Ecto neural progenitor cell (in vitro differentiated cells): ENCODE measurements around the gene CD207.
"Not testable (repeated sequence)": the region's sequence is repeated elsewhere in the genome, so short reads cannot be mapped to it uniquely, and the experiment has no call there.

Source experiments
- DNase-seq: peaks from one replicate; pipeline ENCODE4 v3.0.0-alpha.2; 2018; ENCODE audit warnings: low spot score

Gene CD207

DNA sequence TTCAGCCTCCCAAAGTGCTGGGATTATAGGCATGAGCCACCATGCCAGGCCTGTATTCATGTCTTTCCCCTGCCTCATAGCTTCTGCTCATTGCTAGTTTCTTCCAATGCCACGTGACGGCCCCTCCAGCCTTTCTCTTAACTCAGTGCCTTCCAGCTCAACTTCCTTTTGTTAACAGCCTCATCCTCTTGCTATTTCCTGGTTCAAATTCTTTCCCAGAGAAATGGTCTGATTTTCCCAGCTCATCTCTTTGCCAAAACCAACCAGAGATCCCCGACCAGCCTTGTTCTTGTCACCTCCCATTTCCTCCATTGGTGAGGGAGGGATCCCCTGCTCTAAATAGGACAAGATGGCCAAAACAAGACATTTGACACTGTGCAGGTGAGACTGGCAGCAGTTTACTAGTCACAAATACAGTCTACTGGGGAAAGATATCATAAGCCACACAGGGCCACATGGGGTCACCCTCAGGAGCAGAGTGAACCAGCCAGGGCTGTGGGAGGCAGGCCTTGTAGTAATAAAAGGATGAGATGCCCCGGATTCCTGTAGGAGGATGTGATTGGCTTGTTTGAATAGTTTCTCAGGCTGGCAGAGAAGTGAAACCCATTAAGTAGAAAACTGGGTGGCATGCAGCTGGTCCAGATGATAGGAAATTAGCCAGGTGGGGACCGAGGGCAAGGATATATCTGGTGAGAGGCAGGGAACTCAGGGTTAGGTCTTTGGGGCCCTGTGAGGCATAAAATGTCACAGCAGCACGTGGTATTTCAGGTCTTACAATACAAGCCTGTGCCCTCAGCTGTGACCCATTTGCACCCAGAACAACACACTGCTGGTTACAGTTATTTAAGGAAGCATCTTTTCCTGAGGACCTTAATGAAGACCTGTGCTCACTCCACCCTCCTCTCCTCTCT lies 6.4 kb downstream of the CD207 start:
- no peak for DNase-seq

DNA sequence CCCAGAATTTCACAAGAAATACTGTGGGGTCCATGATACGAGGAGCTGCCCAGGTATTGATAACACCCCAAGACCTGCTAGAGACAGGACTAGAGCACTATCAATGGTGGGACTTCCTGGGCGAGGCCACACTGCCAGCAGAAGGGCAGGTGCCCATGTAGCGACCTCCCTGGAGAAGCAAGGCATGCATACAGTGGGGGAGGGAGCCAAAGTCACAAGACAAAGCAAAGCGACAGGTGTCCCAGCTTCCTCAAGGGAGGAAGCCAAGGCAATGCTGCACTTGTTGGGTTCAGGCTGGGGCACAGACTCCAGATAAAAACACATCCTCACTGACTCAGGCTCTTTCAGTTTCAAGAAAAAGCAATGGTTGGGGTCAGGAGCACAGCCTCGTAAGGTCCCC lies 7.5 kb downstream of the CD207 start:
- no peak for DNase-seq

DNA sequence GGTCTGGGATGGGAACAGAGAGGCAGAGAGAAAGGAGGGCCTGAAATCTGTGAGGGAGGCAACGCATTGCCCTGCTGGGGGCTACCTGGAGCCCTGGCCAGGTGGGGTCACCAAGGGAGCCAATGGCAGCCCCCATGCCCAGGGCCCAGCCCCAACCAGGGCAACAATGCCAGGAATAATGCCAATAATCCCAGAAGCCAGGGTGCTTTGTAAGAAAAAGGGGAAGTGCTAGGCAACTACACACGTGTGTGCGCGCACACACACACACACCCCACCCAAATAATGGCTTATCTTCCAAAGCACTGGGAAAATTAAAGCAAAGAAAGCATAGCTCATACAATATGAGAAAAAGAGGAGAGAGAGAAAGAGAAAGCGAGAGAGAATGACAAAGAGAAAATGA lies 8.2 kb downstream of the CD207 start:
- DNase-seq: no peak

DNA sequence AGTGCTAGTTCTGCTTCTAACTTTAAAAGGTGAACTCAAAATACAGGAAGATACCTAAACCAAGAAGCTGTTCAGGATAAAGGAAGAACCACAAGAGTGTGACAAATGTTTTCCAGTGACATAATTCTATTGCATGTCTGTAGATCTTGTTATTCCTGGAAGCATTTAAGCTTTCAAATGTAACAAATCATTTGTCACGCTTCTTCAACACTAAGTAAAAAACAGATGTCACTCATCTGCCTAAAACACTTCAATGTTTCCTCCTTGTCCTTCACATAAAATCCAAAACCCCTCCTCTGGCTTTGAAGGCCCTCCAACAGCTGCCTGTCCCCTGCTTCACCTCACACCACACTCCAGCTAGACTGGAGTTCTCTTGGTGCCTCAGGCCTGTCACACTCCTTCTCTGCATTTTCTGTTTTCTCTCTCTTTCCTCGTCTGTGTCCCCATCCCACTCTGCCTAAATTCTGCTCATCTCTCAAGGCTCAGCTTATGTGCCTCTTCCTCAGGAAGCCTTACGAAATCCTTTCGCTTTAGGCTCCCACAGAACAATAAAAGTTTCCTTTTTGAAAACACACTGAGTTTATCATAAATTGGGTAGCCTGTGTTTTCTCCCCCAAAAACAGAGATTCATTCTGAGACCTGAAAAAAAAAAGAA lies 8.8 kb downstream of the CD207 start:
- DNase-seq: no peak

DNA sequence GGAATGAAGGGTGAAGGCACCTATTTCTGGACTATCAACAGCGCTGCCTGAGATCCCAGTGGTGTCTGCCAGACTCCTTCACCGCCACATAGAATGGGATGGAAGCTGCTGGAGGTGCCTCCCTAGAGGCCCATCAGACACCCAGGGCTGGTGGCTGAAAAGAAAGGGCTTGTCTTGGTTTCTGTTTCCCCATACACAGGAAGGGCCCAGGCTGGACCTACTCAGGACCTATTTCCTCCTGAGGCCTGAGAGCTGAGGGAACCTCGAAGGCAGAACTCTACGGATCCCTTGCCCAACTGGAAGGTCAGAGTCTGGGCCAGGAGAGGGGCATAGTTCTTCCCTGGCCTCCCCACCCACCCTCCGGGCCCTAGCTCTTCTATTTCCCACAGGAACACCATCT lies 12.4 kb downstream of the CD207 start:
- no peak for DNase-seq

DNA sequence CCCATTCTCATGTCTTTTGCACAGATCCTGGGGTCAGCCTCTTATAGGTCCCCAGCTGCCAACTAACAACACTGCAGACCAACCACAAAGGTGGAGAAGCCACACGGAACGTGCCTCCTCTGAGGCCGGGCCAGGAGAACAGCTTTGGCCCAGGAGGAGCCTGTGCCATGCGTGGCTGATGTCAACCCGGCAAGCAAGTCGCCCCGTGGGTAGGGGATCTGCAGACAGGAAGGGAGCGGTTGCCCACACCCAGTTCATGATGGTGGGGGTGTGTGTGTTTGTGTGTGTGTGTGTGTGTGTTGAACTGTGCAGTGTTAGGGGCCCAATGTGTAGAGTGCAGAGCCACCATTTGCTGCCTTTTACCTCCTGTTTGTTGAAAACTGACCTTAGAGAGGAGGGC lies 12.8 kb downstream of the CD207 start:
- DNase-seq: no peak

DNA sequence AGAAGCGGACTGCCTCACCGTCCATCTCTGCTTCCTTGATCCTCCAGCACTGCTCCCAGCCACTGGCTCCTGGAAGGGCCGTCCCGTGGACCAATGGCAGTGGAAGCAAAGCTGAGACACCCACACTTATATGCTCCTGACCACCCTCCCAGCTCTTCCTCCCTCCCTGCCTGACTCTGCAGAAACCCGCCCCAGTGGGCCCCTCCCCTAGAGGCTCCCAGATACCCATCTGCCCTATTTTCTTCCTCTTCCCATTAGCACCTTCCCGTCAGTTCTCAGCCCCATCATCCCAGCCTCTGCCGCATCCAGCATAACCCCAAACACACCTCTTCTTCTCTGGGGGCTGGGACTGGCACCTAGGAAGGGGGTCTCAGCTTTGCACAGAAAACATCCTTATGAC lies 15.1 kb downstream of the CD207 start, which contains the start of gene CLEC4F:
TSS of gene CLEC4F (minus strand) at position 101 of the 400 bp plus-strand sequence. CDS start at position 25, 76 bp downstream.
- DNase-seq: no peak

DNA sequence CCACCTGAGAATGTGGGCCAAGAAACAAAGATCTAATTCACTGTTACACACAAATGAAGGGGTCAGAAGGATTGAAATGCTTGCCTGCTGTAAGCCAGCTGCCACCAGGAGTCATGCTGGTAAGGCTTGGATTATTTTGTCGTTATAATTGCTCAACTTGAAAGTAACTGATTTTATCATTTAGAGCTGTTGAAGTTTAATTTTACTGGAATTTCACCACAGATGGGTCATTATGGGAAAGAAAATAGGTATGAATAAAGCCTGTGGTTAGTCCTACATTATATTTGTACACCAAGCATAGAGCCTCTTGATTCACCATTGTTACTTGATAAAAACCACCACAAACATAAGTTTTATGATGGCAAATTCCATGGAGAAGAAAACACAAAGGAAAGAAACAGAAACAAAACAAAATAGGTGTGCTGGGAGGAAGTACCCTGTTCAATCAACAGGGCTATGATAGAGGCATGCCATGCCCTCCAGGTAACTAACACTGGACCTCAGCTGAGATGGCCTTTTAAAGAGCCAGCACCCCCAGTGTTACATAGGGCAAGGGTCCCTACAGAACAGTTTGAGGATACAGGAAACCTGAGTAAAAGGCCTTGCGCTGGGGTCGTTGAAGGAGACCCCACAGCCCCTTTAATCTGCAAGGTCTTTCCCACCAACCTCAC lies 18.2 kb downstream of the CD207 start:
- no peak for DNase-seq

DNA sequence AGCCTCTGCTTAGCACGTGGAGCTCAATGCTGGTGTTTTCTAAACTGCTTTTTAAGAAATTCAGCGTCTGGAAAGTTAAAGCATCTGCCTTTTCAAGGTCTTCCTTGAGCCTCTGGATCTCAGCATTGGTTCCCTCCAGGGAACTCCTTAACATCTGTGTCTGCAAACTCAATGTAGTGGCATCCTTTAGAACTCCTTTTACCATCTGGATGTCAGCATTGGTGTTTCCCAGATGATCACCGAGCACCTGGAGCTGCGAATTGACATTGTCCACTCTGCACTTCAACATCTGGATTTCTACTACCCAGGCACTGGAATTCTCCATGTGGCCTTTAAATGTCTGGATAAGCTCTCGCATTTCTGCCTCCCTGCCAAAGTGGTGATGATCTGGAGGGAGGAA lies 18.9 kb downstream of the CD207 start:
- no peak for DNase-seq

DNA sequence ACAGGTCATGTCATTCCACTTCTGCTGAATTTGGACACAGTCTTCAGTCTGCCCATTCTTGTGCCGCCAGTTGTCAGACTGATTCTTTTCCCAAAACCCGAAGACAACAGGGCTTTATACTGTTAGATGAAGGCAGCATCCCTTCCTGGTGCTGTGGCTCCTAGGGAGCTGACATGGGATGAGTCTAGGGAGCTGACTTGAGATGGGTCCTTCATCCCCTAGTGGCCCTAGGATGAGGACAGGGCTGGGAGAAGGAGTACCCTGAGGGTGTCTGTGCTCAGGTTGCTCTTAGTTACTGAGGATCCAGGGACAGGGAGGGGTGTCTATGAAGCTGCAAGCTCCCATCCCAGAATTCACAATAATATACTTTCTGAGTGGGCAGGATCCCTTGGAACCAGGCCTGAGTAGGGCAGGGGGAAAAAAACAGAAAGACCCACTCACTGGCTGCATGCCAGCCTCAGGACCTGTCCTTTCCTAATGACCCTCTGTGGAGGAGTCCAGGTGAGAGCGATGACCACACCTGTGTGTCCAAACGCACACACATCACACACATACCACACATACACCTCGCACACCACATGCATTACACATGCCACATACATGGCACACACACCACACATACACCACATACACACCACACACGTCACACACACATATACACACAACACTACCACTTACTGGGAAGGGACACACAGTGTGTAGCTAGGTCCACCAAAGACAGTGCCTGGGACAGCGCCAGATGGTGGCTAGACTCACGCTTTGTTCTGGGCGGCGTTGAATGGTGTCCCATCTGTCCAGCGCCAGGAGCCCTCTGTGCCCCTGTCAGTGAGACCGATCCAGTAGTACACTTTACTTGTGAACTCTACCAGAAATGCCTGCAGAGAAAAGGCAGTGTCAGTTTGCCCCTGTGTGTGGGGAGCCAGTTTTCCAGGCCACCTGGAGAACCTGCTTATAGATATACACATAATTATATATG lies 26.3 kb downstream of the CD207 start:
- no peak for DNase-seq

DNA sequence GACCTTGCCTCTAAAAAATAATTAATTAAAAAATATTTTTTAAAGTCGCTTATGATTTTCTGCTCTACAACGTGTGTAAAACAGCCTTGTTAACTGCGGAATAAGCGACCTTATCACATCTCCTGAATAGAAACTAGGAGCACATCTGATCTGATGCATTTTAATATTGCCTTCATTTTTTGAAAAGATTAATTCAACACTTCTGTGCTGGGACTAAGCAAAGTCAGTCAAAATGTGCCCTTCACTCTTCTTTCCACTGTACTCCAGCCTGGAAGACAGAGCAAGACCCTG lies 27.8 kb downstream of the CD207 start:
- no peak for DNase-seq

DNA sequence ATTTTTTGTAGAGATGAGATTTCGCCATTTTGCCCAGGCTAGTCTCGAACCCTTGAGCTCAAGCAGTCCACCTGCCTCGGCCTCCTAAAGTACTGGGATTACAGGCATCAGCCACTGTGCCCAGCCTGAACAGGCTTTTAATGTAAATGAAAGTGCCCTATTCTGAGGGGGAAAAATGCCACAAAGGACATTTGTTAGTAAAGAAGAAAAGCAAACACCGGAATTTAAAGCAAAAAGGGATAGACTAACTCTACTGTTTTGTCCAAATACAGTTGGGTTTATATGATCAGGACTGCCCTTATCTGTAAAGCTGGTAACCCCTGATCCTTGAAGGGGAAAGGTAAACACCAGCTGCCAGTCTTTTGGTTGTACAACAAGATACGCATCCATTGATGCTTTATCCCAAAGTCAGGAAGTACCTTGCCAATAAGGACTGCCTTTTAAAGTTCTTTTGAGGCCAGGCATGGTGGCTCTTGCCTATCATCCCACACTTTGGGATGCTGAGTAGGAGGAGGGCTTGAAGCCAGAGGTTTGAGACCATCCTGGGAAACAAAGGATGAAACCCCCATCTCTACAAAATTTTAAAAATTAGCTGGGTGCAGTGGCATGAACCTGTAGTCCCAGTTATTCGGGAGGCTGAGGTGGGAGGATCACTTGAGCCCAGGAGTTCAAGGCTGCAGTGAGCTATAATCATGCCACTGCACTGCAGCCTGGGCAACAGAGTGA lies 28.4 kb downstream of the CD207 start:
- DNase-seq: no peak

DNA sequence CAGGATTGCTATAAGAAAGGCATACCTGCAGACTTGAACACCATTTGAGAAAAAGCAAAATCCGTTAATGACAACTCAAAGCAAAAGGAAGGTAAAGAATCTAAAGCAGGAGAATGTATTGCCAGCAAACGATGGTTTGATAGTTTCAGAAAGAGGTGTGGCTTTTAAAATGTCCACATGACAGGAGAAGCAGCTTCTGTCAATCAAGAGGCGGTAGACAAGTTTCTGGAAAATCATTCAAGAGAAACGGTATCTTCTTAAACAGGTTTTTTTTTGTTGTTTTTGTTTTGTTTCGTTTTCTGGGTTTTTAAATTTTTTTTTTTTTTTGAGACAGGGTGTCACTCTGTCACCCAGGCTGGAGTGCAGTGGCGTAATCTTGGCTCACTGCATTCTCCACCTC lies 29.0 kb downstream of the CD207 start:
- DNase-seq: no peak

DNA sequence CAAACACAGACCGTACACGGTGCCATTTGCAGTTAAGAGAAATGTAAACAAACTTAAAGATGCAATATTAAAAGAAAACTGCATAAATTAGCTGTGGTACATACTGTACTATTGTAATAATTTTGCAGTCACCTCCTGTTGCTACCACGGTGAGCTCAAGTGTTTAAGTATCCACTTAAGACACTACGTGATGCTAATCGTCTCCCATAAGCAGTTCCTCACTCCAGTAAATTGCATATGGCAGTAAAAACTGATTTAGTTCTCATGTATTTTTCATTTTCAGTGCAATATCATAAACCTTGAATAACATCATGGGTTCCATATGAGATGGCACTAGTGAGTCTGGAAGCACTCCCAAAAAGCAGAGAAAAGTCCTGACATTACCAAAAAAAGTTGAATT lies 29.6 kb downstream of the CD207 start:
- DNase-seq: no peak

DNA sequence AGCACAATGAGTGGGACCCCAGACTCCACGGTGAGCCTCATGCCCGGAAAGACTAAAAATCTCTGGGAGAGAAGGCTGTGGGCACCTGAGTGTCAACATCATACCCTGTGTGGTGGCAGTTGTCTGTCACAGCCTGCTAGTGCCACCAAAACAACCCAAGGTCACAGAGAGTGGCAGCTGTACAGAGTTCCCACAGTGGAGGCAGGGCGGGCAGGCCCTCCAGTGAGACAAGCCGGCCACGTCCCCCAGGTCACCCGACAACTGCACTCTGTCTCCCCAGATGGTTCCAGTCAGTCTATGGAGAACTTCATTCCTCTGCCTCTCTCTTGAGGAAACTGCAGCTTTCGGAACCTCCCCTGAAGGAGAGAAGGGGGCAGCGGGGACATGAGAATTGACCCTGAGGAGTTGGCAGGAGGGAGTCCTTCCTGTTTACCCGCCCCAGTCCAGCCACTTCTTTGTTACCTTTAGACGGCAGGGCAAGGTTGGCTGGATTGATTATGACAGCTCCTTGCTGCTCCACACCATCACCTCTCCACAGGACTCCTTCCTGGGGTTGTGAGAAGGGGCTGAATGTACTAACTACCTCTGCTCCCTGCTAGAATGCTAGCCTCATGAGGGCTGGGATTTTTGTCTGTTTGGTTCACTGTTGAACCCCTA lies 33.9 kb downstream of the CD207 start:
- no peak for DNase-seq

DNA sequence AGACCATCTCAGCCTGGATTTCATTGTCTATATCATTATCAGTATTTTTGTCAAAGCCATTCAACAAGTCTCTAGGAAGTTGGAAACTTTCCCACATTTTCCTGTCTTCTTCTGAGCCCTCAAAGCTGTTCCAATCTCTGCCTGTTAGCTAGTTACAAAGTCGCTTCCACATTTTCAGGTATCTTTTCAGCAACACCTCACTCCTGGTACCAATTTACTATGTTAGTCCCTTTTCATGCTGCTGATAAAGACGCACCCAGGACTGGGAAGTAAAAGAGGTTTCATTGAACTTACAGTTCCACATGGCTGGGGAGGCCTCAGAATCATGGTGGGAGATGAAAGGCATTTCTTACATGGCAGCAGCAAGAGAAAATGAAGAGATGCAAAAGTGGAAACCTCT lies 35.9 kb downstream of the CD207 start:
- DNase-seq: no peak

DNA sequence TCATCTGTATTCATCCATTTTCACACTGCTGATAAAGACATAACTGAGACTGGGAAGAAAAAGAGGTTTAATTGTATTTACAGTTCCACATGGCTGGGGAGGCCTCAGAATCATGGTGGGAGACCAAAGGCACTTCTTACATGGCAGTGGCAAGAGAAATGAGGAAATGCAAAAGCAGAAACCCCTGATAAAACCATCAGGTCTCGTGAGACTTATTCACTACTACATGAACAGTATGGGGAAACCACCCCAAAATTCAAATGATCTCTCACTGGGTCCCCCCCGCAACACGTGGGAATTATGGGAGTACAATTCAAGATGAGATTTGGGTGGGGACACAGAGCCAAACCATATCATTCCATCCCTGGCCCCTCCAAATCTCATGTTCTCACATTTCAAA lies 37.6 kb downstream of the CD207 start:
- DNase-seq: not testable (repeated sequence)

DNA sequence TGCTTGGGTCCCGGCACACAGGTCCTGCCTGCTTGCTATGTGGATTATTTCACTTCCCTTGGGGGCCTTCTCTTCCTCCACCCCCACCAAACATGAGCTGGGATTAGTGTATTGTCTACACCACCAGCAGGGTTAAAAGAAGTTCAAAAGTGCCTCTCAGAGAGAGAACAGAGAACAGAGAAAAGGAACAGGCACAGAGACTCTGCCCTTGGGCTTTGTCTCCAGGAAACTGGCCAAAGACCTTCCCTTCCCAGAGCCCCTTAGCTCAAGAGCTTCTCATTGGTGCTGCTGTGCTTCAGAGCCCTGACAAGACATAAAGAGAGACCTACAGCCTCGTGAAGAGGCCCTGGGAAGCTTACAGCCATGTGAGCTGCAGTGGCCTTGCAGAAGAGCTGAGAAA lies 38.1 kb downstream of the CD207 start:
- DNase-seq: no peak

DNA sequence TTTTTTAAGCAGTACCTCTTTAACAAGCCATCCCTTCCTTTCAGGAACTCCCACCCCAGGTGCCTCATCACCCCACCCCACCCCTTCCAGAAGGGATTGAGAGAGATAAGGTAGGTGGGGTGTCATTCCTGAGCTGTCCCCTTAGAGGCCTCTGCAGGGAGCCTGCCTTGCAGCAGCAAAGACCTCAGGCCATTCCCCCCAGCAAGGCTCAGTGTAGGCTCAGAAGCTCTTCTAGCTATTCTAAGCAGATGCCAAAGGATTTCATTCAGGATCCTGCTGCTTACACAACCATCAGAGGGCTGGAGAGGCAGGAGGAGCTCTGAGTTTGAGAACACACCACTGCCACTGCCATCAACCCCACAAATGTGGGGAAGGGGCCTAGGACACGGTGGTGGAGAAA lies 39.4 kb downstream of the CD207 start:
- DNase-seq: no peak

DNA sequence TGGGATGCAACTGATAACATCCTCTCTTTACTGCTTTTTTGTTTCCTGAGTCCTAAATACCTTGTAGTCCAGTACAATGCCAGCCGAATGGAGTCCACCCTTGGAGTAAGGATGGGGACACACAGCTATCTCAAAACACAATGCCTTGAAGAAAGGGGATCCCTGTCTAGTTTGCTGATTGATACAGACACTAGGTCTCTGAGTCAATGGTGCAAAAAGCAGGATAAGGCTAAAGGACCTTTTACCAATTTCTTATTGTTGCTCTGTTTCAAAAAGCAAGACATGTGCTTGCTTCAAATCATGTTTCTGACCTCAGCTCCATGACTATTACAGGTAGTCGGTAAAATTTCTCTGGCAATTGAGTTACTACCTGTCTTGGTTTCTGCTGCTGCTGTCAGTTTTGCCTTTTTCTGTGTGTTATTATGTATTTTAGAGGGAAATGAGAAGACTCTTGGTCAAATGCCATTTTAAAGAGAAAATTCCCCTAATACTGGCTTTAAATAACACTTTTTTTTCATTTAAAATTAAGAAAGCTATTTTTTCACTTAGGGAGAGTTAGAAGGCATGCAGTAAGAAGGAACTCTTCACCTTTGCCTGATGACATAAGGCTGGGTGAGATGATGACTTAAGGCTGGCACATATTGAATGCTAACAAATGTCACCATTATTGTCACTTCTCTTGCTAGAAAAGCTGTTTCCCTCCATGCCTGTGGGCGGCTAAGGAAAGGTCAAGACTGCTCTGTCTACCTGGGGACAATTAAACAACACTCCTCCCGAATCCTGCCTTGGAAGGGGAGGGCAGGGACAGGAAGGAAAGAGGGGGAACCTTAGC lies 40.2 kb downstream of the CD207 start:
- DNase-seq: no peak
